CD8-positive, alpha-beta memory T cell (primary cell): Measurements from ENCODE around the gene GABRB3. TPM values are rescaled to one million over a fixed set of nuclear protein-coding genes. Genes with fewer than 3 reads are reported as not detected.

Experiments
- CTCF ChIA-PET: fragments of 350-600 bp; sonication (Branson Sonifier 250); formaldehyde crosslinking; loops from one replicate; lab custom pipeline; 2021; ENCODE audit warnings: antibody characterized with exemption; lab: Charles Lee
- POLR2A ChIA-PET: fragments of 350-600 bp; sonication (Branson Sonifier 250); formaldehyde crosslinking; loops from one replicate; lab custom pipeline; 2021; ENCODE audit warnings: antibody characterized with exemption; lab: Charles Lee
- DNase-seq, 5 donors: peaks; one replicate each; pipeline versions ENCODE4 v3.0.0 to v3.0.0-alpha.2; 2020 to 2022; ENCODE audit warnings: mixed read lengths in 1 of 5
- H3K27ac ChIP-seq: one replicate; pipeline ENCODE4 v1.7.0; 2013; ENCODE audit warnings: low read depth, mild to moderate bottlenecking, low read length, moderate library complexity
- H3K27me3 ChIP-seq: 2 replicates; pipeline ENCODE4 v1.7.0; 2013; ENCODE audit warnings: low read length, mild to moderate bottlenecking; ENCODE audit not compliant: insufficient read depth, poor library complexity, severe bottlenecking
- H3K36me3 ChIP-seq: 2 replicates; pipeline ENCODE4 v1.7.0; 2013; ENCODE audit warnings: mild to moderate bottlenecking, low read length, moderate library complexity; ENCODE audit not compliant: insufficient read depth
- H3K4me1 ChIP-seq: 2 replicates; pipeline ENCODE4 v1.7.0; 2013; ENCODE audit warnings: mild to moderate bottlenecking, low read length, moderate library complexity; ENCODE audit not compliant: insufficient read depth
- H3K4me3 ChIP-seq: 2 replicates; pipeline ENCODE4 v1.7.0; 2013; ENCODE audit warnings: mild to moderate bottlenecking, low read length
- H3K9me3 ChIP-seq: 2 replicates; pipeline ENCODE4 v1.7.0; 2013; ENCODE audit warnings: mild to moderate bottlenecking, low read length
- H3K27ac Mint-ChIP-seq, 8 donors: one replicate each; pipeline ENCODE4 v1.8.0; 2020 to 2021; ENCODE audit warnings: mixed read lengths in 8 of 8, mild to moderate bottlenecking in 6 of 8, inconsistent platforms in 3 of 8, moderate library complexity in 3 of 8
- H3K27me3 Mint-ChIP-seq, 2 donors: one replicate each; pipeline ENCODE4 v1.8.0; 2020 to 2021; ENCODE audit warnings: mixed read lengths in 2 of 2, mild to moderate bottlenecking in 1 of 2, moderate library complexity in 1 of 2
- H3K36me3 Mint-ChIP-seq, 3 donors: one replicate each; pipeline ENCODE4 v1.8.0; 2020 to 2021; ENCODE audit warnings: mixed read lengths in 3 of 3, inconsistent platforms in 1 of 3, mild to moderate bottlenecking in 1 of 3
- H3K4me1 Mint-ChIP-seq, 3 donors: one replicate each; pipeline ENCODE4 v1.8.0; 2020 to 2021; ENCODE audit warnings: mixed read lengths in 3 of 3, inconsistent platforms in 1 of 3, mild to moderate bottlenecking in 1 of 3
- H3K4me3 Mint-ChIP-seq, 7 donors: one replicate each; pipeline ENCODE4 v1.8.0; 2020 to 2021; ENCODE audit warnings: mixed read lengths in 7 of 7, mild to moderate bottlenecking in 6 of 7, moderate library complexity in 4 of 7, inconsistent platforms in 2 of 7
- H3K9me3 Mint-ChIP-seq, 5 donors: one replicate each; pipeline ENCODE4 v1.8.0; 2020 to 2022; ENCODE audit warnings: mixed read lengths in 5 of 5, mild to moderate bottlenecking in 3 of 5, moderate library complexity in 2 of 5, inconsistent platforms in 1 of 5
- polyA plus RNA-seq: library from polyadenylated mRNA; unstranded; fragments of 300-500 nt; fragmentation: Illumina TruSeq; gene quantifications from one replicate; pipeline ENCODE4 v1.2.3, GENCODE V29; 2021
- total RNA-seq, 2 experiments: library from RNA; stranded (reverse); gene quantifications; one replicate each; pipeline ENCODE4 v1.2.3, GENCODE V29; 2021

GABRB3 gene
- total and polyA plus RNA-seq, 3 experiments from 2014 or later: not detected

GRCh38 chr15:26620528-26621458 is 152.1 kb downstream of the GABRB3 start:
- H3K36me3 Mint-ChIP-seq: no peaks in the 10 kb centered on the region
- H3K36me3 ChIP-seq: no peaks in the 10 kb centered on the region
- ChIA-PET CTCF (no interaction called here), POLR2A (no interaction called here)
- H3K9me3 Mint-ChIP-seq: peaks cover 5 to 23% (median 11%) of the 10 kb centered on the region in 5 donors
- H3K4me1 Mint-ChIP-seq: no peaks in the 10 kb centered on the region
- no peaks in the 10 kb centered on the region for H3K27me3 ChIP-seq
- no peak overlapping the region for H3K27ac Mint-ChIP-seq
- H3K27me3 Mint-ChIP-seq: peaks cover 0 to 2% of the 10 kb centered on the region in 2 donors
- no peak overlapping the region for H3K27ac ChIP-seq
- no peaks in the 10 kb centered on the region for H3K9me3 ChIP-seq
- no peak for DNase-seq
- no peak overlapping the region for H3K4me3 Mint-ChIP-seq
- no peaks in the 10 kb centered on the region for H3K4me1 ChIP-seq
- no peak overlapping the region for H3K4me3 ChIP-seq

GRCh38 chr15:26615927-26616302 is 157.0 kb downstream of the GABRB3 start:
- Histone ChIP-seq H3K27me3 (no peaks in the 10 kb centered on the region), H3K27ac (no peak overlapping the region), H3K9me3 (no peaks in the 10 kb centered on the region), H3K36me3 (no peaks in the 10 kb centered on the region), H3K4me3 (no peak overlapping the region), H3K4me1 (no peaks in the 10 kb centered on the region)
- Mint-ChIP-seq H3K4me3 (no peak overlapping the region), H3K9me3 (peaks cover 7 to 31% (median 9%) of the 10 kb centered on the region in 5 donors), H3K4me1 (no peaks in the 10 kb centered on the region), H3K27me3 (no peaks in the 10 kb centered on the region), H3K36me3 (no peaks in the 10 kb centered on the region), H3K27ac (no peak overlapping the region)
- POLR2A ChIA-PET: no interaction called here
- no peak for DNase-seq
- CTCF ChIA-PET: no interaction called here

- ChIA-PET POLR2A (no interaction called here), CTCF (no interaction called here)
- H3K4me1 ChIP-seq: no peaks in the 10 kb centered on the region
- no peaks in the 10 kb centered on the region for H3K27me3 ChIP-seq
- H3K27ac ChIP-seq: no peak overlapping the region
- Mint-ChIP-seq H3K4me1 (no peaks in the 10 kb centered on the region), H3K9me3 (peaks cover 8 to 32% (median 9%) of the 10 kb centered on the region in 5 donors), H3K4me3 (no peak overlapping the region), H3K27ac (no peak overlapping the region), H3K36me3 (no peaks in the 10 kb centered on the region), H3K27me3 (no peaks in the 10 kb centered on the region)
- no peaks in the 10 kb centered on the region for H3K9me3 ChIP-seq
- H3K4me3 ChIP-seq: no peak overlapping the region
- no peaks in the 10 kb centered on the region for H3K36me3 ChIP-seq
- DNase-seq: no peak
Measured at GRCh38 chr15:26615188-26615926, 157.5 kb downstream of the GABRB3 start.

- Histone ChIP-seq H3K27ac (no peak overlapping the region), H3K27me3 (no peaks in the 10 kb centered on the region), H3K9me3 (peaks cover 3% of the 10 kb centered on the region), H3K4me1 (no peaks in the 10 kb centered on the region), H3K36me3 (no peaks in the 10 kb centered on the region), H3K4me3 (no peak overlapping the region)
- Mint-ChIP-seq H3K36me3 (no peaks in the 10 kb centered on the region), H3K4me3 (no peak overlapping the region), H3K27ac (no peak overlapping the region), H3K4me1 (no peaks in the 10 kb centered on the region), H3K9me3 (peaks cover 6 to 30% (median 8%) of the 10 kb centered on the region in 5 donors), H3K27me3 (no peaks in the 10 kb centered on the region)
- POLR2A ChIA-PET: no interaction called here
- DNase-seq: no peak
- CTCF ChIA-PET: no interaction called here
Measured at GRCh38 chr15:26614734-26615133, 158.1 kb downstream of the GABRB3 start.

- Mint-ChIP-seq H3K4me1 (no peaks in the 10 kb centered on the region), H3K27me3 (no peaks in the 10 kb centered on the region), H3K27ac (no peak overlapping the region), H3K4me3 (no peak overlapping the region), H3K36me3 (no peaks in the 10 kb centered on the region), H3K9me3 (peaks cover 18 to 31% (median 26%) of the 10 kb centered on the region in 5 donors)
- ChIA-PET POLR2A (no interaction called here), CTCF (no interaction called here)
- Histone ChIP-seq H3K4me1 (no peaks in the 10 kb centered on the region), H3K4me3 (no peak overlapping the region), H3K27ac (no peak overlapping the region), H3K9me3 (no peaks in the 10 kb centered on the region), H3K36me3 (no peaks in the 10 kb centered on the region), H3K27me3 (no peaks in the 10 kb centered on the region)
- no peak for DNase-seq
Measured at GRCh38 chr15:26598704-26599103, 174.2 kb downstream of the GABRB3 start.

- ChIA-PET POLR2A (no interaction called here), CTCF (no interaction called here)
- no peaks in the 10 kb centered on the region for H3K4me1 ChIP-seq
- no peak for DNase-seq
- H3K36me3 ChIP-seq: no peaks in the 10 kb centered on the region
- no peaks in the 10 kb centered on the region for H3K27me3 ChIP-seq
- no peaks in the 10 kb centered on the region for H3K36me3 Mint-ChIP-seq
- H3K4me3 ChIP-seq: no peak overlapping the region
- no peaks in the 10 kb centered on the region for H3K4me1 Mint-ChIP-seq
- no peak overlapping the region for H3K27ac Mint-ChIP-seq
- H3K9me3 ChIP-seq: no peaks in the 10 kb centered on the region
- no peak overlapping the region for H3K27ac ChIP-seq
- peaks cover 0 to 2% of the 10 kb centered on the region in 2 donors for H3K27me3 Mint-ChIP-seq
- H3K9me3 Mint-ChIP-seq: peaks cover 16 to 32% (median 23%) of the 10 kb centered on the region in 5 donors
- H3K4me3 Mint-ChIP-seq: no peak overlapping the region
Measured at GRCh38 chr15:26595611-26596010, 177.3 kb downstream of the GABRB3 start.

GRCh38 chr15:26590676-26591075 is 182.2 kb downstream of the GABRB3 start:
- H3K27me3 ChIP-seq: no peaks in the 10 kb centered on the region
- H3K9me3 ChIP-seq: no peaks in the 10 kb centered on the region
- no peak for DNase-seq
- Mint-ChIP-seq H3K27ac (no peak overlapping the region), H3K36me3 (no peaks in the 10 kb centered on the region), H3K4me3 (no peak overlapping the region), H3K27me3 (peaks cover 0 to 2% of the 10 kb centered on the region in 2 donors), H3K4me1 (no peaks in the 10 kb centered on the region), H3K9me3 (peaks cover 5 to 10% (median 6%) of the 10 kb centered on the region in 5 donors)
- H3K36me3 ChIP-seq: no peaks in the 10 kb centered on the region
- no peak overlapping the region for H3K27ac ChIP-seq
- CTCF ChIA-PET: no interaction called here
- POLR2A ChIA-PET: no interaction called here
- no peak overlapping the region for H3K4me3 ChIP-seq
- H3K4me1 ChIP-seq: no peaks in the 10 kb centered on the region

- no peaks in the 10 kb centered on the region for H3K27me3 ChIP-seq
- no peak overlapping the region for H3K4me3 Mint-ChIP-seq
- ChIA-PET CTCF (no interaction called here), POLR2A (no interaction called here)
- no peaks in the 10 kb centered on the region for H3K36me3 ChIP-seq
- H3K9me3 Mint-ChIP-seq: peaks cover 1 to 18% (median 13%) of the 10 kb centered on the region in 5 donors
- no peak for DNase-seq
- H3K27ac Mint-ChIP-seq: no peak overlapping the region
- no peaks in the 10 kb centered on the region for H3K4me1 Mint-ChIP-seq
- H3K36me3 Mint-ChIP-seq: no peaks in the 10 kb centered on the region
- no peaks in the 10 kb centered on the region for H3K9me3 ChIP-seq
- H3K27me3 Mint-ChIP-seq: no peaks in the 10 kb centered on the region
- H3K4me1 ChIP-seq: no peaks in the 10 kb centered on the region
- no peak overlapping the region for H3K4me3 ChIP-seq
- H3K27ac ChIP-seq: no peak overlapping the region
Measured at GRCh38 chr15:26582840-26583239, 190.0 kb downstream of the GABRB3 start.
